GM18505 (cell line): Measurements from ENCODE around the gene ATPAF2.

Experiments
- ATAC-seq: cut with Tn5 transposase; IDR thresholded peaks from one replicate; pipeline ENCODE4 v1.9.1; 2021; ENCODE audit not compliant: unreplicated experiment
- POLR2A ChIP-seq: IDR thresholded peaks from 4 replicates; pipeline ENCODE4 v1.6.1; 2011; ENCODE audit warnings: borderline replicate concordance; ENCODE audit not compliant: insufficient read depth, insufficient read length; ENCODE audit errors: extremely low read depth

Gene ATPAF2

GRCh38 chr17:18038861-18039534 is at the start of gene ATPAF2, which contains the start of gene GID4:
Gene ATPAF2, minus strand, starts transcription at chr17:18039168. Its CDS starts 155 bp downstream, at chr17:18039013.
Gene GID4, plus strand, starts transcription at chr17:18039408. Its CDS starts 57 bp downstream, at chr17:18039465.
- peak; percentile 67 for TF ChIP-seq POLR2A
- peak; percentile 87 for ATAC-seq

GRCh38 chr17:18087610-18088491 is 48.9 kb upstream of the ATPAF2 start, which contains the start of gene DRG2:
Gene DRG2, plus strand, starts transcription at chr17:18087948. Its CDS starts 76 bp downstream, at chr17:18088024.
- ATAC-seq, result peak; percentile 85
- peak; percentile 88 for TF ChIP-seq POLR2A

GRCh38 chr17:18084256-18084655 is 45.3 kb upstream of the ATPAF2 start:
- TF ChIP-seq POLR2A, result no peak
- ATAC-seq, result no peak

- no peak for TF ChIP-seq POLR2A
- ATAC-seq, result no peak
Measured at GRCh38 chr17:18079543-18079942, 40.6 kb upstream of the ATPAF2 start.

GRCh38 chr17:18076936-18077335 is 38.0 kb upstream of the ATPAF2 start:
- ATAC-seq, result no peak
- no peak for TF ChIP-seq POLR2A

- ATAC-seq, result no peak
- no peak for TF ChIP-seq POLR2A
Measured at GRCh38 chr17:18074566-18075272, 35.8 kb upstream of the ATPAF2 start.

DNA sequence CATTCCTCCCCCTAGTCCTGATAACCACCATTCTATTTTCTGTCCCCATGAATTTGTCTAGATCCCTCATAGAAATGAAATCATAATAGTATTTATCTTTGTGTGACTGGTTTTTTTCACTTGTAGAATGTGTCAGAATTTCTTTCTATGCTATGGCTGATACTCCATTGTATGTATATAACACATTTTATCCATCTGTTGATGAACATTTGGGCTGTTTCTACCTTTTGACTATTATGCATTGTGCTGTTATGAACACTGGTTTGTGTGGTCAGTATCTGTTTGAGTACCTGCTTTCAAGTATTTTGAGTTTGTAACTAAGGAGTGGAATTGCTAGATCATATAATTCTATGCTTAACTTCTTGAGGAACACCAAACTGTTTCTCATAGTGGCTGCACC is 32.8 kb upstream of the ATPAF2 start:
- no peak for TF ChIP-seq POLR2A
- no peak for ATAC-seq

GRCh38 chr17:18070861-18071340 is 31.9 kb upstream of the ATPAF2 start:
- no peak for TF ChIP-seq POLR2A
- ATAC-seq, result no peak

GRCh38 chr17:18069101-18069500 is 30.1 kb upstream of the ATPAF2 start:
- no peak for ATAC-seq

DNA sequence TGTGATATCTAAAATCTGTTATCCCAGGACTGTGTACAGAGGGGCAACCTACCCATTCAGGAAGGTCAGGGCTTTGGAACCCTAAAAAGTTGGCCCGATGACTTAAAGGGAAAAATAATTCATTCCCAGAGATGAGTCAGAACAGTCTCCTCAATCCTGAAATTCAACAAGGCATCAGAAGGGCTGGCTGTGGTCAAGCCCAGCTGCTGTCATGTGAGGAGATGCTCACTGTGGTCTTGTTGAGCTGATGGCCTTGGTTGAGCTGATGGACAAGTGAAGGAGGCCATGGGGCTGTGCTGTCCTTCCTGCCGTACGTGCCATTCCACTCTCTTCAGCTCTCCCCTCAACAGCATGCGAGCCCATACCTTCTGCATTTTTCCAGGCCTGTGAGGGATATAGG is 27.9 kb upstream of the ATPAF2 start:
- no peak for ATAC-seq
- no peak for TF ChIP-seq POLR2A

More at GRCh38 chr17:18069101-18069500, 30.1 kb upstream of the ATPAF2 start:
- TF ChIP-seq POLR2A, result no peak

- ATAC-seq, result no peak
- TF ChIP-seq POLR2A, result no peak
Measured at GRCh38 chr17:18065546-18065945, 26.6 kb upstream of the ATPAF2 start.

DNA sequence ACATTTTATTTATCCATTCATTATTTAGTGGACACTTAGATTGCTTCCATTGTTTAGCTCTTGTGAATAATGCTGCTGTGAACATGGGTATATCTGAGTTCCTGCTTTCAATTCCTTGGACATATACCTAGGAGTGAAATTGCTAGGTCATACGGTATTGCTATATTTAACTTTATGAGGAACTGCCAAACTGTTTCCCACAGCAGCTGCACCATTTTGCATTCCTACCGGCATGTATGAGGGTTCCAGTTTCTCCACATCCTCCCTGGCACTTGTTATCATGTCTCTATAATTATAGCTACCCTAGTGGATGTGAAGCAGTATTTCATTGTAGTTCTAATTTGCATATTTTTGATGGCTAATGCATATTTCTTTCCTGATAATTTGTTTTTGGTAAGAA is 25.1 kb upstream of the ATPAF2 start:
- TF ChIP-seq POLR2A, result no peak
- ATAC-seq, result no peak

- no peak for ATAC-seq
- no peak for TF ChIP-seq POLR2A
Measured at GRCh38 chr17:18059283-18059682, 20.3 kb upstream of the ATPAF2 start.
